MM.1S (cell line): ENCODE results near the gene EVI5L.

Experiments
- CTCF ChIP-seq: fragments of 300-600 bp; sonication (generic); IDR thresholded peaks from 2 replicates; pipeline ENCODE4 v1.5.1; 2016; ENCODE audit warnings: antibody characterized with exemption, low read length, mixed read lengths
- EZH2 ChIP-seq: fragments of 300-600 bp; sonication (generic); optimal IDR thresholded peaks from 2 replicates; pipeline ENCODE3; 2017; ENCODE audit warnings: low read depth, mild to moderate bottlenecking, antibody characterized with exemption, low read length, mixed read lengths

DNA sequence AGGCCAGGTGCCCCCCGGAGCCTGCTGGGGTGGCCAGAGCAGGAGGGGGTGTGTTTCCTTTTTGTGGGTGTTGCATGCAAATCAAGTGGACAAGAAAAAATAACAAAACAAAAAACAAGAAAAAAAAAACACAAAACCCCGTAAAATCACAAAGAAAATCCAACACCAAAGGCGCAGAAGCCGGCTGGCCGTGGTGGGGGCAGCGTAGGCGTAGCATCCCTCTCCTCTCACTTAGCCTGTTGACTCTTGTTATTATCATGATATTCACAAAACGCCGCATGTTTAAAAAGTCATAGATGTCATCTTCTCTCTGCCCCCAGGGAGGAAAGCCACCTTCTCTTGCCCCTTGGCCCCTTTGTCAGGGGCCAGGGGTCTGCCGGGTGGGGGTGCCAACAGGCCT lies 83.6 kb downstream of the EVI5L start:
- TF ChIP-seq CTCF (no peak), EZH2 (no peak)
